ENCODE measurements around the gene FBXO30.

Gene FBXO30

GRCh38 chr6:145814501-145815308 is at the start of gene FBXO30:
TSS of gene FBXO30 (minus strand) at chr6:145814795. CDS start at chr6:145806405, 8,390 bp downstream.
- DNase-seq (ENCODE audit: low read depth): peak; percentile 94
- H3K27me3 ChIP-seq (replicated peaks; ENCODE audit: control insufficient read depth, insufficient read depth, low read length): no peaks in the 10 kb centered on the region
- no peaks in the 10 kb centered on the region for H3K36me3 ChIP-seq (ENCODE audit: control insufficient read depth, insufficient read depth, low read length, severe bottlenecking)
- peak within 1 kb of the TSS; percentile 89 for H3K9ac ChIP-seq (ENCODE audit: low read length)
- peaks cover 34% of the 10 kb centered on the region for H3K4me1 ChIP-seq (ENCODE audit: control insufficient read depth, insufficient read depth, low read length)
- no peaks in the 10 kb centered on the region for H3K9me3 ChIP-seq (ENCODE audit: control insufficient read depth, low read length)
- H3K4me3 ChIP-seq (ENCODE audit: low read length): peak within 1 kb of the TSS; percentile 97

GRCh38 chr6:145863988-145864616 is 49.5 kb upstream of the FBXO30 start:
- Histone ChIP-seq H3K4me1 (ENCODE audit: control insufficient read depth, insufficient read depth, low read length) (no peaks in the 10 kb centered on the region), H3K9ac (ENCODE audit: low read length) (no peak overlapping the region), H3K9me3 (ENCODE audit: control insufficient read depth, low read length) (peaks cover 15% of the 10 kb centered on the region), H3K4me3 (ENCODE audit: low read length) (no peak overlapping the region), H3K36me3 (ENCODE audit: control insufficient read depth, insufficient read depth, low read length, severe bottlenecking) (peaks cover 4% of the 10 kb centered on the region), H3K27me3 (replicated peaks; ENCODE audit: control insufficient read depth, insufficient read depth, low read length) (no peaks in the 10 kb centered on the region)
- no peak for DNase-seq (ENCODE audit: low read depth)

- no peaks in the 10 kb centered on the region for H3K4me1 ChIP-seq (ENCODE audit: control insufficient read depth, insufficient read depth, low read length)
- peaks cover 15% of the 10 kb centered on the region for H3K9me3 ChIP-seq (ENCODE audit: control insufficient read depth, low read length)
- H3K27me3 ChIP-seq (replicated peaks; ENCODE audit: control insufficient read depth, insufficient read depth, low read length): no peaks in the 10 kb centered on the region
- H3K36me3 ChIP-seq (ENCODE audit: control insufficient read depth, insufficient read depth, low read length, severe bottlenecking): peaks cover 4% of the 10 kb centered on the region
- H3K9ac ChIP-seq (ENCODE audit: low read length): no peak overlapping the region
- no peak for DNase-seq (ENCODE audit: low read depth)
- no peak overlapping the region for H3K4me3 ChIP-seq (ENCODE audit: low read length)
These were observed 48.8 kb upstream of the FBXO30 start for GRCh38 chr6:145863366-145863765.

- Histone ChIP-seq H3K9me3 (ENCODE audit: control insufficient read depth, low read length) (peaks cover 18% of the 10 kb centered on the region), H3K4me1 (ENCODE audit: control insufficient read depth, insufficient read depth, low read length) (no peaks in the 10 kb centered on the region)
These were observed 46.0 kb upstream of the FBXO30 start for GRCh38 chr6:145860562-145860961.

GRCh38 chr6:145850671-145851070 is 36.1 kb upstream of the FBXO30 start:
- no peaks in the 10 kb centered on the region for H3K36me3 ChIP-seq (ENCODE audit: control insufficient read depth, insufficient read depth, low read length, severe bottlenecking)
- peaks cover 24% of the 10 kb centered on the region for H3K4me1 ChIP-seq (ENCODE audit: control insufficient read depth, insufficient read depth, low read length)
- no peak overlapping the region for H3K4me3 ChIP-seq (ENCODE audit: low read length)
- H3K9me3 ChIP-seq (ENCODE audit: control insufficient read depth, low read length): no peaks in the 10 kb centered on the region
- no peak overlapping the region for H3K9ac ChIP-seq (ENCODE audit: low read length)
- no peaks in the 10 kb centered on the region for H3K27me3 ChIP-seq (replicated peaks; ENCODE audit: control insufficient read depth, insufficient read depth, low read length)
- no peak for DNase-seq (ENCODE audit: low read depth)

More at GRCh38 chr6:145860562-145860961, 46.0 kb upstream of the FBXO30 start:
- Histone ChIP-seq H3K9ac (ENCODE audit: low read length) (no peak overlapping the region), H3K27me3 (replicated peaks; ENCODE audit: control insufficient read depth, insufficient read depth, low read length) (no peaks in the 10 kb centered on the region), H3K4me3 (ENCODE audit: low read length) (peak overlapping the region; percentile 16), H3K36me3 (ENCODE audit: control insufficient read depth, insufficient read depth, low read length, severe bottlenecking) (peaks cover 4% of the 10 kb centered on the region)
- DNase-seq (ENCODE audit: low read depth): no peak

- Histone ChIP-seq H3K27me3 (replicated peaks; ENCODE audit: control insufficient read depth, insufficient read depth, low read length) (no peaks in the 10 kb centered on the region), H3K4me1 (ENCODE audit: control insufficient read depth, insufficient read depth, low read length) (peaks cover 36% of the 10 kb centered on the region), H3K4me3 (ENCODE audit: low read length) (no peak overlapping the region), H3K36me3 (ENCODE audit: control insufficient read depth, insufficient read depth, low read length, severe bottlenecking) (no peaks in the 10 kb centered on the region), H3K9ac (ENCODE audit: low read length) (no peak overlapping the region), H3K9me3 (ENCODE audit: control insufficient read depth, low read length) (no peaks in the 10 kb centered on the region)
- DNase-seq (ENCODE audit: low read depth): no peak
These were observed 33.9 kb upstream of the FBXO30 start for GRCh38 chr6:145848541-145848940.

- DNase-seq (ENCODE audit: low read depth): no peak
- no peaks in the 10 kb centered on the region for H3K27me3 ChIP-seq (replicated peaks; ENCODE audit: control insufficient read depth, insufficient read depth, low read length)
- no peaks in the 10 kb centered on the region for H3K9me3 ChIP-seq (ENCODE audit: control insufficient read depth, low read length)
- no peaks in the 10 kb centered on the region for H3K36me3 ChIP-seq (ENCODE audit: control insufficient read depth, insufficient read depth, low read length, severe bottlenecking)
- H3K4me1 ChIP-seq (ENCODE audit: control insufficient read depth, insufficient read depth, low read length): peaks cover 44% of the 10 kb centered on the region
- no peak overlapping the region for H3K9ac ChIP-seq (ENCODE audit: low read length)
- H3K4me3 ChIP-seq (ENCODE audit: low read length): no peak overlapping the region
These were observed 31.0 kb upstream of the FBXO30 start for GRCh38 chr6:145845557-145845956.

- no peak overlapping the region for H3K9ac ChIP-seq (ENCODE audit: low read length)
- no peaks in the 10 kb centered on the region for H3K9me3 ChIP-seq (ENCODE audit: control insufficient read depth, low read length)
- H3K27me3 ChIP-seq (replicated peaks; ENCODE audit: control insufficient read depth, insufficient read depth, low read length): no peaks in the 10 kb centered on the region
- H3K4me1 ChIP-seq (ENCODE audit: control insufficient read depth, insufficient read depth, low read length): peaks cover 38% of the 10 kb centered on the region
- H3K36me3 ChIP-seq (ENCODE audit: control insufficient read depth, insufficient read depth, low read length, severe bottlenecking): no peaks in the 10 kb centered on the region
- no peak for DNase-seq (ENCODE audit: low read depth)
- H3K4me3 ChIP-seq (ENCODE audit: low read length): no peak overlapping the region
These were observed 30.4 kb upstream of the FBXO30 start for GRCh38 chr6:145844933-145845540.

GRCh38 chr6:145842693-145843546 is 28.3 kb upstream of the FBXO30 start:
- peak; percentile 82 for DNase-seq (ENCODE audit: low read depth)
- Histone ChIP-seq H3K4me3 (ENCODE audit: low read length) (peak overlapping the region; percentile 39), H3K27me3 (replicated peaks; ENCODE audit: control insufficient read depth, insufficient read depth, low read length) (no peaks in the 10 kb centered on the region), H3K9ac (ENCODE audit: low read length) (peak overlapping the region; percentile 30), H3K36me3 (ENCODE audit: control insufficient read depth, insufficient read depth, low read length, severe bottlenecking) (no peaks in the 10 kb centered on the region), H3K4me1 (ENCODE audit: control insufficient read depth, insufficient read depth, low read length) (peaks cover 40% of the 10 kb centered on the region), H3K9me3 (ENCODE audit: control insufficient read depth, low read length) (no peaks in the 10 kb centered on the region)

- Histone ChIP-seq H3K36me3 (ENCODE audit: control insufficient read depth, insufficient read depth, low read length, severe bottlenecking) (no peaks in the 10 kb centered on the region), H3K9ac (ENCODE audit: low read length) (no peak overlapping the region), H3K27me3 (replicated peaks; ENCODE audit: control insufficient read depth, insufficient read depth, low read length) (no peaks in the 10 kb centered on the region), H3K4me3 (ENCODE audit: low read length) (no peak overlapping the region), H3K4me1 (ENCODE audit: control insufficient read depth, insufficient read depth, low read length) (peaks cover 40% of the 10 kb centered on the region), H3K9me3 (ENCODE audit: control insufficient read depth, low read length) (no peaks in the 10 kb centered on the region)
- DNase-seq (ENCODE audit: low read depth): no peak
These were observed 27.1 kb upstream of the FBXO30 start for GRCh38 chr6:145841668-145842067.

Measured in adipocyte (in vitro differentiated cells).